Neuronal stem cell (in vitro differentiated cells): Measurements from ENCODE around the gene ODAD4.

Experiments
- DNase-seq: peaks from one replicate; pipeline ENCODE4 v3.0.0-alpha.2; 2013; ENCODE audit warnings: low spot score
- H2AFZ ChIP-seq: one replicate; pipeline ENCODE4 v1.6.1; 2013; ENCODE audit warnings: mild to moderate bottlenecking, low read length, inconsistent platforms
- H2AK5ac ChIP-seq: 2 replicates; pipeline ENCODE4 v1.6.1; 2013; ENCODE audit warnings: low read depth, mild to moderate bottlenecking, inconsistent platforms, low read length, moderate library complexity, mixed read lengths
- H2BK120ac ChIP-seq: 2 replicates; pipeline ENCODE4 v1.6.1; 2013; ENCODE audit warnings: low read depth, mild to moderate bottlenecking, inconsistent platforms, low read length, moderate library complexity, mixed read lengths
- H2BK12ac ChIP-seq: one replicate; pipeline ENCODE4 v1.6.1; 2013; ENCODE audit warnings: low read length, inconsistent platforms
- H2BK15ac ChIP-seq: 2 replicates; pipeline ENCODE4 v1.6.1; 2013; ENCODE audit warnings: mild to moderate bottlenecking, low read length, inconsistent platforms, mixed read lengths
- H2BK5ac ChIP-seq: one replicate; pipeline ENCODE4 v1.6.1; 2013; ENCODE audit warnings: inconsistent platforms, mild to moderate bottlenecking, low read length, moderate library complexity
- H3K14ac ChIP-seq: one replicate; pipeline ENCODE4 v1.6.1; 2013; ENCODE audit warnings: low read length, inconsistent platforms
- H3K18ac ChIP-seq: 2 replicates; pipeline ENCODE4 v1.6.1; 2013; ENCODE audit warnings: low read length, inconsistent platforms
- H3K23ac ChIP-seq: 2 replicates; pipeline ENCODE4 v1.6.1; 2013; ENCODE audit warnings: low read depth, mild to moderate bottlenecking, mixed read lengths, low read length, inconsistent platforms; ENCODE audit not compliant: poor library complexity
- H3K27ac ChIP-seq: replicated peaks from 3 replicates; pipeline ENCODE4 v1.5.1; 2013; ENCODE audit warnings: low read length, inconsistent platforms
- H3K27me3 ChIP-seq, 3 experiments: 2 replicates each; pipeline ENCODE4 v1.6.1; 2013; ENCODE audit warnings: low read length in 3 of 3, mild to moderate bottlenecking in 2 of 3, inconsistent platforms in 1 of 3, low read depth in 1 of 3, mixed read lengths in 1 of 3, moderate library complexity in 1 of 3; ENCODE audit not compliant: control insufficient read depth in 3 of 3, insufficient read depth in 3 of 3
- H3K36me3 ChIP-seq, 2 donors: replicated peaks in 1 of 2; 2 replicates each; pipeline ENCODE4 v1.6.1; 2013; ENCODE audit warnings: low read length in 2 of 2; ENCODE audit not compliant: control insufficient read depth in 2 of 2, insufficient read depth in 2 of 2
- H3K4ac ChIP-seq: 2 replicates; pipeline ENCODE4 v1.6.1; 2013; ENCODE audit warnings: inconsistent platforms, mild to moderate bottlenecking, low read length, moderate library complexity
- H3K4me1 ChIP-seq, 2 donors: 1 replicate in 1 of 2; 2 replicates in 1 of 2; pipeline ENCODE4 v1.6.1; 2013; ENCODE audit warnings: low read length in 2 of 2, low read depth in 1 of 2; ENCODE audit not compliant: control insufficient read depth in 2 of 2, insufficient read depth in 1 of 2
- H3K4me2 ChIP-seq: one replicate; pipeline ENCODE4 v1.6.1; 2013; ENCODE audit warnings: mild to moderate bottlenecking, low read length, inconsistent platforms; ENCODE audit not compliant: insufficient read depth, poor library complexity, severe bottlenecking
- H3K4me3 ChIP-seq, 2 donors: 2 replicates each; pipeline ENCODE4 v1.5.1; 2013; ENCODE audit warnings: low read length in 2 of 2, mild to moderate bottlenecking in 2 of 2, inconsistent platforms in 1 of 2, moderate library complexity in 1 of 2
- H3K79me1 ChIP-seq: one replicate; pipeline ENCODE4 v1.6.1; 2013; ENCODE audit warnings: low read depth, mild to moderate bottlenecking, inconsistent platforms, low read length, moderate library complexity
- H3K9ac ChIP-seq: one replicate; pipeline ENCODE4 v1.6.1; 2013; ENCODE audit warnings: mild to moderate bottlenecking, low read depth, low read length, inconsistent platforms; ENCODE audit not compliant: poor library complexity
- H3K9me3 ChIP-seq, 2 donors: replicated peaks in 1 of 2; 2 replicates each; pipeline versions ENCODE3 to v1.6.1; 2013; ENCODE audit warnings: low read length in 2 of 2, mild to moderate bottlenecking in 2 of 2, inconsistent platforms in 1 of 2, low read depth in 1 of 2, mixed read lengths in 1 of 2, moderate library complexity in 1 of 2; ENCODE audit not compliant: control insufficient read depth in 2 of 2, insufficient read depth in 1 of 2
- H4K8ac ChIP-seq: one replicate; pipeline ENCODE4 v1.6.1; 2013; ENCODE audit warnings: low read depth, mild to moderate bottlenecking, inconsistent platforms, low read length, moderate library complexity
- H4K91ac ChIP-seq: one replicate; pipeline ENCODE4 v1.6.1; 2013; ENCODE audit warnings: low read length, low read depth, mild to moderate bottlenecking, inconsistent platforms; ENCODE audit not compliant: poor library complexity
- WGBS, 2 donors: extraction: QIAGEN DNeasy Blood & Tissue Kit; methylation state at CpG; one replicate each; pipeline ENCODE4 v1.1.7; 2013; ENCODE audit warnings: missing lambda C conversion rate in 2 of 2, mixed read lengths in 1 of 2; ENCODE audit not compliant: insufficient read length in 2 of 2, insufficient replicate concordance in 1 of 2; ENCODE audit errors: extremely low coverage in 2 of 2; 5-methylcytosine and 5-hydroxymethylcytosine counted together

Gene ODAD4

DNA sequence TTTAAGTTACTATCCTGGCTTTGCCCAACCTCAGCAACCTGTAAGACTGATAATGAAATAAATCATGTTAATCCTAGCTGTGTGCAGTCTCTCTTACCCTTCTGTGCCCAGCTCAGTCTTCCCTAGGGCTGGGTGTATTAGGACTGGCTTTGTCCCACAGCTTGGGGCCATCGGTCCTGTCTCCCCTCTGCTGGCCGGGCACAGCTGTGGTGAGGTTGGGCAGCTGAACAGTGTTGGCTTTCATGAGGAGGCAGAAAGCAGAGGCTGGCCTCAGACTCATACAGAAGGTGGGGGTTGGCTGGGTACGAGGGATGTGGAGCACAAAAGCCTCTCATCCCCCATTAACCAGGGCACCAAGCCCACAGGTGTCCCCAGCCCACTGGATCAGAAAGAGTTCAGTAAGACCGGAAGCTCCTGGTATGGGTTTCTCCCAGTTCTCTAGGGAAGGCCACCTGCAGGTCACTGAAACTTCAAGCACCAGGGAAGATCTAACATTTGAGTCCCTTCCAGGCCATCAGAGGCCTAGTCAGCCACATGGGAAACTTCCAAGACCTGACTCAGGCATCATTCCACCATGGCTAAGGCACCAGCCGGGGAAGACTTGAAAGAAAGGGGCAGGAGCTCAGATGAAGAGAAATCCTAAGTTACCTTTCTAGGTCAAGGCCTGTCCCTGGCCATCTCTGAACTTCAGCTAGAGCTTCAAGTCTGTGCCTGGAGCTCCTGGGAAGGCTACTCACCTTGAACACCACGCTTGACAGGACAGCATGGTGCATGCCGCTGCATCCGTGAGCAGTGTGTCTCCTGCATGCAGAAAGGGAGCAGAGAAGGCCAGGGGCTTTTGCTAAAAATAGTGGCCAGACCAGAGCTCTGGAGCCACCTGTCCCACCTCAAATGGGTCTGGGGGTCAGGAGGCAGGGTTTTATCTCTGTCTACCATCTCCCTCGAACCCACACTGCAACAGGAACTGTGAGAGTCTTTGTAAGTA is 45.0 kb downstream of the ODAD4 start:
- Histone ChIP-seq H3K23ac (no peak overlapping the region), H2AK5ac (no peak overlapping the region), H2AFZ (no peak overlapping the region), H3K4me3 (no peak overlapping the region), H3K36me3 (peaks cover 66 to 95% of the 10 kb centered on the region in 2 donors), H3K27me3 (no peaks in the 10 kb centered on the region), H2BK5ac (no peak overlapping the region), H3K14ac (peak overlapping the region; percentile 21), H4K91ac (no peak overlapping the region), H2BK15ac (no peak overlapping the region), H3K79me1 (peaks cover 3% of the 10 kb centered on the region), H4K8ac (no peak overlapping the region), H3K27ac (no peak overlapping the region), H2BK12ac (no peak overlapping the region), H3K4me2 (no peak overlapping the region), H3K9me3 (no peaks in the 10 kb centered on the region), H3K9ac (no peak overlapping the region), H3K4ac (no peak overlapping the region), H3K18ac (no peak overlapping the region), H2BK120ac (no peak overlapping the region), H3K4me1 (no peaks in the 10 kb centered on the region)
- no peak for DNase-seq
- WGBS, 2 donors = no CpG with 5 or more reads among the region's 9 CpGs

- H2AK5ac ChIP-seq = no peak overlapping the region
- H3K14ac ChIP-seq = peak overlapping the region; percentile 21
- H3K9me3 ChIP-seq = no peaks in the 10 kb centered on the region
- no peaks in the 10 kb centered on the region for H3K4me1 ChIP-seq
- H3K36me3 ChIP-seq = peaks cover 66 to 95% of the 10 kb centered on the region in 2 donors
- no peak overlapping the region for H3K4me3 ChIP-seq
- DNase-seq = no peak
- no peak overlapping the region for H2BK5ac ChIP-seq
- H3K9ac ChIP-seq = no peak overlapping the region
- no CpG with 5 or more reads among the region's 11 CpGs for WGBS, 2 donors
- no peak overlapping the region for H2BK12ac ChIP-seq
- no peak overlapping the region for H4K91ac ChIP-seq
- H3K27me3 ChIP-seq = no peaks in the 10 kb centered on the region
- no peak overlapping the region for H3K4me2 ChIP-seq
- H2BK120ac ChIP-seq = no peak overlapping the region
- no peak overlapping the region for H3K4ac ChIP-seq
- H2AFZ ChIP-seq = no peak overlapping the region
- H3K18ac ChIP-seq = no peak overlapping the region
- H4K8ac ChIP-seq = no peak overlapping the region
- H3K79me1 ChIP-seq = peaks cover 3% of the 10 kb centered on the region
- no peak overlapping the region for H2BK15ac ChIP-seq
- H3K23ac ChIP-seq = no peak overlapping the region
- H3K27ac ChIP-seq = no peak overlapping the region
Measured at GRCh38 chr17:41976142-41976768, 45.8 kb downstream of the ODAD4 start.

DNA sequence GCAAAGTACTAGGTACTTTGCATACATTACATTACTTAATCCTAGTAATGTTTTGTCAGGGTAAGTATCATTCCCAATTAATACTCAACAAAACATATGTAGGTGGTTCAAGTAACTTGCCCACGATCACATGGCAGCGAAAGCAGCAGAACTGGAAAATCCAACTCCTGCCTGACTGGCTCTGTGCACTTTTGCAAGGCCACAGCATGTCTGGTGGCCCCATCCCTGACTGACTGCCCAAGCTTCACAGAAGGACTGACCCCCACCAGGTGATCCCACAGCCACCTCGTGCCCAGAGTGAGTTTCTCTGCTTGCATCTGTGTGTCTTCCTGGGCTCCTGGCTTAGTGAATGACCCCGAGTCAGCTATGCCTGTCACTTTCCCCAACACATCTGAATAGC is 47.6 kb downstream of the ODAD4 start:
- no peaks in the 10 kb centered on the region for H3K9me3 ChIP-seq
- H3K14ac ChIP-seq = no peak overlapping the region
- H3K79me1 ChIP-seq = peaks cover 1% of the 10 kb centered on the region
- H3K4ac ChIP-seq = no peak overlapping the region
- no peak overlapping the region for H4K8ac ChIP-seq
- no peak overlapping the region for H4K91ac ChIP-seq
- no peak overlapping the region for H2BK5ac ChIP-seq
- no peak overlapping the region for H2AK5ac ChIP-seq
- H2BK120ac ChIP-seq = no peak overlapping the region
- H3K27me3 ChIP-seq = no peaks in the 10 kb centered on the region
- peaks cover 67 to 96% of the 10 kb centered on the region in 2 donors for H3K36me3 ChIP-seq
- no peaks in the 10 kb centered on the region for H3K4me1 ChIP-seq
- H3K27ac ChIP-seq = no peak overlapping the region
- H3K23ac ChIP-seq = no peak overlapping the region
- no peak overlapping the region for H2AFZ ChIP-seq
- no CpG with 5 or more reads among the region's 4 CpGs for WGBS, 2 donors
- H3K4me3 ChIP-seq = no peak overlapping the region
- no peak overlapping the region for H3K9ac ChIP-seq
- H2BK12ac ChIP-seq = no peak overlapping the region
- no peak overlapping the region for H2BK15ac ChIP-seq
- no peak overlapping the region for H3K4me2 ChIP-seq
- no peak for DNase-seq
- H3K18ac ChIP-seq = no peak overlapping the region
